Lung (tissue), 12 donors: Measurements from ENCODE around the gene CFAP74. TPM values are rescaled to one million over a fixed set of nuclear protein-coding genes. Genes with fewer than 3 reads are reported as not detected.
A peak's percentile ranks its signal among the peaks of the same experiment; 100 is the strongest.

ENCODE experiments used
- ATAC-seq: fragments of 200-7000 bp; cut with Tn5 transposase; one replicate; pipeline ENCODE4 v1.9.1; 2020; ENCODE audit warnings: moderate number of reproducible peaks; ENCODE audit not compliant: insufficient read depth, low FRiP score
- DNase-seq, 3 donors: peaks; one replicate each; pipeline ENCODE4 v3.0.0-alpha.2; 2013 to 2017
- H3K27ac ChIP-seq, 2 donors: one replicate each; pipeline ENCODE4 v1.5.1; 2013; ENCODE audit warnings: mild to moderate bottlenecking in 2 of 2, moderate library complexity in 2 of 2, control low read depth in 1 of 2, inconsistent platforms in 1 of 2, low read depth in 1 of 2, low read length in 1 of 2
- H3K27me3 ChIP-seq, 3 donors: one replicate each; pipeline ENCODE4 v1.5.1; 2013; ENCODE audit warnings: low read length in 2 of 3; ENCODE audit not compliant: control insufficient read depth in 3 of 3, insufficient read depth in 3 of 3
- H3K36me3 ChIP-seq, 4 donors: one replicate each; pipeline ENCODE4 v1.5.1; 2013; ENCODE audit warnings: low read length in 4 of 4, mild to moderate bottlenecking in 1 of 4, moderate library complexity in 1 of 4; ENCODE audit not compliant: control insufficient read depth in 4 of 4, insufficient read depth in 4 of 4
- H3K4me1 ChIP-seq, 5 donors: one replicate each; pipeline ENCODE4 v1.5.1; 2013; ENCODE audit warnings: low read length in 5 of 5, mild to moderate bottlenecking in 2 of 5, moderate library complexity in 1 of 5; ENCODE audit not compliant: control insufficient read depth in 5 of 5, insufficient read depth in 5 of 5
- H3K4me3 ChIP-seq: one replicate; pipeline ENCODE4 v1.5.1; 2013; ENCODE audit warnings: mild to moderate bottlenecking, control low read depth, moderate library complexity
- H3K9ac ChIP-seq, 2 donors: one replicate each; pipeline ENCODE4 v1.5.1; 2013; ENCODE audit warnings: low read length in 2 of 2, control low read depth in 1 of 2; ENCODE audit not compliant: insufficient read depth in 1 of 2
- H3K9me3 ChIP-seq, 4 donors: one replicate each; pipeline ENCODE4 v1.5.1; 2013; ENCODE audit warnings: low read length in 3 of 4, mild to moderate bottlenecking in 1 of 4, moderate library complexity in 1 of 4; ENCODE audit not compliant: control insufficient read depth in 4 of 4, insufficient read depth in 3 of 4
- CTCF ChIP-seq: IDR thresholded peaks from 2 replicates; pipeline ENCODE4 v1.5.1; 2012; ENCODE audit warnings: mild to moderate bottlenecking; ENCODE audit errors: control extremely low read depth, extremely low read depth
- WGBS, 2 donors: extraction: QIAGEN DNeasy Blood & Tissue Kit; methylation state at CpG; one replicate each; pipeline ENCODE4 v1.1.7; 2013; 5-methylcytosine and 5-hydroxymethylcytosine counted together
- polyA plus RNA-seq, 2 donors: library from polyadenylated mRNA; stranded (reverse); fragments of 200-250 nt; gene quantifications; one replicate each; pipeline ENCODE4 v1.2.1, GENCODE V29; 2013
- total RNA-seq, 2 donors: library from RNA; depleted of rRNA in 1 of 2; stranded (reverse); fragments of >200 nt in 1 of 2; gene quantifications; one replicate each; pipeline ENCODE4 v1.2.1, GENCODE V29; 2014 to 2021
- donor health status: control.
- donor health status: control.
- donor health status: Bipolar disorder and iron deficiency.
- donor health status: healthy.
- donor health status: DM: yes; HTN: yes; CAD: no.

The CFAP74 gene
- total and polyA plus RNA-seq, 4 donors: 3.1 to 20.8 (median 5.3) TPM

- Histone ChIP-seq H3K9me3 (no peaks in the 10 kb centered on the region), H3K36me3 (no peaks in the 10 kb centered on the region), H3K4me3 (no peak overlapping the region), H3K27me3 (no peaks in the 10 kb centered on the region), H3K27ac (no peak overlapping the region), H3K9ac (no peak overlapping the region), H3K4me1 (peaks cover 0 to 13% (median 0%) of the 10 kb centered on the region in 5 donors)
- ATAC-seq (no peak), DNase-seq (no peak)
- TF ChIP-seq CTCF: no peak
- 85 to 87% methylated on average over 13 of the region's 13 CpGs for WGBS, 2 donors
Measured at GRCh38 chr1:1911350-1912041, 92.1 kb downstream of the CFAP74 start.

- H3K36me3 ChIP-seq: no peaks in the 10 kb centered on the region
- H3K9ac ChIP-seq: no peak overlapping the region
- H3K4me1 ChIP-seq: peaks cover 0 to 13% (median 0%) of the 10 kb centered on the region in 5 donors
- no peak overlapping the region for H3K27ac ChIP-seq
- H3K27me3 ChIP-seq: no peaks in the 10 kb centered on the region
- DNase-seq (peak in 1 of 3 donors; percentile 12), ATAC-seq (no peak)
- no peak for TF ChIP-seq CTCF
- 94 to 95% methylated on average over 20 to 22 of the region's 22 CpGs for WGBS, 2 donors
- no peaks in the 10 kb centered on the region for H3K9me3 ChIP-seq
- H3K4me3 ChIP-seq: no peak overlapping the region
Measured at GRCh38 chr1:1910651-1911331, 92.8 kb downstream of the CFAP74 start.

- H3K4me1 ChIP-seq: peaks cover 0 to 13% (median 0%) of the 10 kb centered on the region in 5 donors
- H3K27ac ChIP-seq: no peak overlapping the region
- TF ChIP-seq CTCF: no peak
- H3K4me3 ChIP-seq: no peak overlapping the region
- H3K9ac ChIP-seq: no peak overlapping the region
- H3K27me3 ChIP-seq: no peaks in the 10 kb centered on the region
- DNase-seq: peak in 1 of 3 donors; percentile 2
- 90 to 93% methylated on average over 6 of the region's 6 CpGs for WGBS, 2 donors
- no peak for ATAC-seq
- H3K9me3 ChIP-seq: no peaks in the 10 kb centered on the region
- H3K36me3 ChIP-seq: no peaks in the 10 kb centered on the region
Measured at GRCh38 chr1:1910033-1910465, 93.5 kb downstream of the CFAP74 start.
